GM12878 (cell line): ENCODE measurements around the gene RRAGA. TPM values are rescaled to one million over a fixed set of nuclear protein-coding genes. Genes with fewer than 3 reads are reported as not detected.

Experiments used
- CEBPZ ChIP-seq: fragments of 150-350 bp; IDR thresholded peaks from 2 replicates; pipeline ENCODE4 v1.6.1; 2016; ENCODE audit warnings: low read depth, low read length
- CHD4 ChIP-seq: fragments of 200-600 bp; sonication (generic); IDR thresholded peaks from 2 replicates; pipeline ENCODE4 v1.6.1; 2016; ENCODE audit warnings: mild to moderate bottlenecking
- CTCF ChIP-seq, 3 experiments: IDR thresholded peaks in 2 of 3; conservative IDR thresholded peaks in 1 of 3; 2 replicates each; pipeline ENCODE4 v1.5.1; 2011; ENCODE audit warnings: low read depth in 3 of 3, low read length in 3 of 3, mild to moderate bottlenecking in 3 of 3, control low read depth in 2 of 3, moderate library complexity in 2 of 3, inconsistent platforms in 1 of 3, mixed read lengths in 1 of 3; ENCODE audit not compliant: control insufficient read depth in 2 of 3, insufficient read depth in 1 of 3; ENCODE audit errors: extremely low read depth in 1 of 3
- DPF2 ChIP-seq: fragments of 450-650 bp; IDR thresholded peaks from 2 replicates; pipeline ENCODE4 v1.6.1; 2017; ENCODE audit warnings: mild to moderate bottlenecking
- E2F8 ChIP-seq: fragments of 450-650 bp; IDR thresholded peaks from 2 replicates; pipeline ENCODE4 v1.6.1; 2018; ENCODE audit warnings: mild to moderate bottlenecking, low read depth, moderate library complexity; ENCODE audit not compliant: partially characterized antibody
- IKZF2 ChIP-seq, 2 experiments: fragments of 450-650 bp; IDR thresholded peaks; 2 replicates each; pipeline ENCODE4 v1.6.1; 2017; ENCODE audit warnings: mild to moderate bottlenecking in 2 of 2, moderate library complexity in 2 of 2
- JUND ChIP-seq: IDR thresholded peaks from 2 replicates; pipeline ENCODE4 v1.6.1; 2012; ENCODE audit warnings: low read depth, mild to moderate bottlenecking, low read length, improper control_type of control experiment, moderate library complexity
- MEF2A ChIP-seq: IDR thresholded peaks from 2 replicates; pipeline ENCODE4 v1.6.1; 2011; ENCODE audit warnings: low read depth, mild to moderate bottlenecking, low read length, moderate library complexity; ENCODE audit not compliant: insufficient read depth
- MYB ChIP-seq: fragments of 150-350 bp; IDR thresholded peaks from 2 replicates; pipeline ENCODE4 v1.6.1; 2014; ENCODE audit warnings: mild to moderate bottlenecking, low read depth, low read length, borderline replicate concordance
- NR2C1 ChIP-seq: fragments of 450-650 bp; IDR thresholded peaks from 2 replicates; pipeline ENCODE4 v1.6.1; 2017; ENCODE audit warnings: antibody characterized with exemption, mild to moderate bottlenecking, moderate library complexity
- PAX8 ChIP-seq: fragments of 450-650 bp; IDR thresholded peaks from 2 replicates; pipeline ENCODE4 v1.6.1; 2017; ENCODE audit warnings: mild to moderate bottlenecking, moderate library complexity
- PBX3 ChIP-seq: IDR thresholded peaks from 2 replicates; pipeline ENCODE4 v1.6.1; 2011; ENCODE audit warnings: mild to moderate bottlenecking, low read depth, low read length, moderate library complexity; ENCODE audit not compliant: insufficient replicate concordance
- PML ChIP-seq: IDR thresholded peaks from 2 replicates; pipeline ENCODE4 v1.6.1; 2012; ENCODE audit warnings: low read length, inconsistent platforms
- POU2F2 ChIP-seq: IDR thresholded peaks from 3 replicates; pipeline ENCODE4 v1.6.1; 2011; ENCODE audit warnings: low read depth, mild to moderate bottlenecking, low read length, borderline replicate concordance
- RB1 ChIP-seq: fragments of 450-650 bp; formaldehyde crosslinking; IDR thresholded peaks from 2 replicates; pipeline ENCODE4 v1.6.1; 2017; ENCODE audit warnings: mild to moderate bottlenecking, borderline replicate concordance
- SRF ChIP-seq, 2 experiments: IDR thresholded peaks; 2 replicates each; pipeline ENCODE4 v1.6.1; 2011; ENCODE audit warnings: low read depth in 2 of 2, low read length in 2 of 2, mild to moderate bottlenecking in 1 of 2, moderate library complexity in 1 of 2
- STAT1 ChIP-seq: fragments of 450-650 bp; conservative IDR thresholded peaks from 2 replicates; pipeline ENCODE4 v1.6.1; 2014; ENCODE audit warnings: antibody characterized with exemption, mild to moderate bottlenecking
- TCF7 ChIP-seq: IDR thresholded peaks from 2 replicates; pipeline ENCODE4 v1.6.1; 2014; ENCODE audit warnings: antibody characterized with exemption, borderline replicate concordance
- YY1 ChIP-seq: IDR thresholded peaks from 2 replicates; pipeline ENCODE4 v1.6.1; 2011; ENCODE audit warnings: low read depth, mild to moderate bottlenecking, low read length
- ZNF217 ChIP-seq: fragments of 450-650 bp; IDR thresholded peaks from 2 replicates; pipeline ENCODE4 v1.6.1; 2017; ENCODE audit warnings: antibody characterized with exemption, mild to moderate bottlenecking
- ZNF274 ChIP-seq: IDR thresholded peaks from one replicate; pipeline ENCODE4 v1.8.0; 2011; ENCODE audit not compliant: insufficient read length, insufficient read depth
- polyA plus RNA-seq, 11 experiments: library from polyadenylated mRNA; depleted of rRNA in 4 of 11; unstranded in 6 of 11; stranded (reverse) in 5 of 11; fragments of >200 nt; fragmentation: Nextera tagmentation in 4 of 11; fragmentation: Illumina TruSeq in 1 of 11; extraction: Ambion mirVana in 4 of 11; extraction: Trizol in 1 of 11; gene quantifications; 1 replicate in 1 of 11; 2 replicates in 10 of 11; pipeline versions ENCODE4 v1.2.1 to v1.2.3, GENCODE V29; 2011 to 2016; ENCODE audit warnings: inconsistent platforms in 2 of 11, missing spikeins in 2 of 11, low read depth in 1 of 11
- total RNA-seq, 4 experiments: library from RNA; depleted of rRNA in 3 of 4; stranded (reverse); fragments of >200 nt in 3 of 4; fragmentation: Illumina TruSeq in 1 of 4; extraction: Trizol in 1 of 4; gene quantifications; 2 replicates each; pipeline versions ENCODE4 v1.2.1 to v1.2.3, GENCODE V29; 2013 to 2021

RRAGA gene
- total and polyA plus RNA-seq, 10 of the 15 experiments (the other 5 are each of a cell fraction or from before 2014, with no cell fraction given), result 10.1 to 74.6 (median 37.9) TPM

GRCh38 chr9:19048966-19049916, at the start of gene RRAGA (continued):
- TF ChIP-seq E2F8, result no peak
- TF ChIP-seq DPF2, result peak; percentile 66
- TF ChIP-seq CHD4, result no peak
- no peak for TF ChIP-seq NR2C1
- TF ChIP-seq JUND, result no peak
- TF ChIP-seq TCF7, result no peak
- TF ChIP-seq YY1, result peak; percentile 96
- no peak for TF ChIP-seq STAT1
- TF ChIP-seq MYB, result no peak
- peak; percentile 74 to 89 (median 79) for TF ChIP-seq CTCF (IDR thresholded peaks at IDR 0.05 in 2 of 3, conservative IDR thresholded peaks at IDR 0.05 in 1 of 3; ENCODE audit: control insufficient read depth in 2 of 3, extremely low read depth in 1 of 3, insufficient read depth in 1 of 3, low read depth in 3 of 3, low read length in 3 of 3)
- TF ChIP-seq CEBPZ, result no peak
- TF ChIP-seq IKZF2 (IDR thresholded peaks at IDR 0.05), result peak; percentile 53 to 65
- no peak for TF ChIP-seq ZNF274
- peak; percentile 21; the same call in 1 of the 2 replicates for TF ChIP-seq ZNF217
- peak; percentile 93 for TF ChIP-seq POU2F2
- TF ChIP-seq MEF2A, result peak; percentile 68; the same call in 1 of the 2 replicates
- no peak for TF ChIP-seq PAX8
- no peak for TF ChIP-seq PBX3
- peak; percentile 73; the same call in 1 of the 2 replicates for TF ChIP-seq RB1
- peak in 1 of 2 experiments; percentile 57; a peak in 1 of 4 replicates for TF ChIP-seq SRF (IDR thresholded peaks at IDR 0.05; ENCODE audit: low read depth in 2 of 2, low read length in 2 of 2)
- TF ChIP-seq PML, result peak; percentile 85
